ENCODE data around the gene AADAT.
"Not testable (repeated sequence)": the region's sequence is repeated elsewhere in the genome, so short reads cannot be mapped to it uniquely, and the experiment has no call there.

The AADAT gene

DNA sequence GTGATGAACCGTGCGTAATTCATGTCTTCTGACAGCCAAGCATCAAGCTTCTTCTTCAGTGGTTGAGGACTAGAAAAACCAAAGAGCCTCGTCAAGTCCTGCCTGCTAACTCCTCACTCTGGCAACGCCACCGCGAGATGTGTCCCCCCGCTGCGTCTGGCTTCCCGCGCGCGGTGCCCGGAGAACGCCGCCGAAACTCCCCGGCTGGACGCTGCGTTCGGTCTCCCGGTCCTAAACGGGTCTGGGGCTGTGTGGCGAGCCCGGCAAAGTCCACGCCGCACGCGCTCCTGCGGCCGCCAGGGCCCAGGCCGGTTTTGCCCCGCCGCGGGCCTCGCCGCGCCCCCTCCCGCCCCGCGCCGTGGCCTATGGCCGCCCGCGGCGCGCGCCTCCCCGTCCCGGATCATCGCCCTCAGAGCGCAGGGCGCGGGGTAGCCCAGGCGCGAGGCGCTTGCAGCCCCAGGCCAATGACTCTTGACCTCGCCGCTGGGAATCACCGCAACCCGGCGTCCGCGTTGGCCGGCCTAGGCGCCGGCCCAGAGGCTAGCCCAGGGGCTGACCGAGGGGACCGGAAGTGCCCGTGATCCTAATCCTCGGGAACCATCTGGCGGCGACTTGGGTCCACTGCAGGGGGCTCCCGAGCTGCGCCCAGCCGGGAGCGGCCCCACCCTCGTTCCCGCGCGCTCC is at the start of gene AADAT:
Gene AADAT (minus strand): TSS at position 289 of the 684 bp plus-strand sequence. CDS start 266 bp downstream, at position 23.
- DNase-seq: peak; percentile 35

DNA sequence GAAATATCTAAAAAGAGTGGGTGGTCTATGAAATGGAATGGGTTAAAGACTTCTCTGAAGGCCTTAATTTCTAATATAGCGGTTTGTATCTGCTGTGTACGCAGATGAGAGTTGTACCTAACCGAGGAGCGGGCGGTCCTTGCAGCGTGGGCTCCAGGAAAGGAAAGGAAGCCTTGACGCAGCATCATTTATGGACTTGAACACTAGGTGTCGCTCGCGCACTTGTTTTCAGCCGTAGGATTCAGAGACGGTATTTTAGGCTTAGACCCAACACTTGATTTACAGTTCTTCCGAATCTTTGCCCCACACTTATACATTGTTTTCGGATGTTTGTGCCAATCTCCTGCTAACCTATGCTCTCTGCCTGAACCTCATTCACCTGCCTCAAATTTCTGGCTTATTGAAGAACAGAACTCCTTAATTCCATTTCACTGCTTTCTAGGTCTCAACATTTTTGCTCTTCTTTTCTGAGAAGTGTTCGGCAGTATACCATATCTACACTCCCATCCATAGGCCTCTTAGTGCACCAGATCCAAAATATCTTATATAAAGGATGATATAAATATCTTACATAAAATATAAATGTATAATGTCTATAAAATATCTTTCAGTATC is 48.9 kb upstream of the AADAT start:
- peak; percentile 65 for DNase-seq

DNA sequence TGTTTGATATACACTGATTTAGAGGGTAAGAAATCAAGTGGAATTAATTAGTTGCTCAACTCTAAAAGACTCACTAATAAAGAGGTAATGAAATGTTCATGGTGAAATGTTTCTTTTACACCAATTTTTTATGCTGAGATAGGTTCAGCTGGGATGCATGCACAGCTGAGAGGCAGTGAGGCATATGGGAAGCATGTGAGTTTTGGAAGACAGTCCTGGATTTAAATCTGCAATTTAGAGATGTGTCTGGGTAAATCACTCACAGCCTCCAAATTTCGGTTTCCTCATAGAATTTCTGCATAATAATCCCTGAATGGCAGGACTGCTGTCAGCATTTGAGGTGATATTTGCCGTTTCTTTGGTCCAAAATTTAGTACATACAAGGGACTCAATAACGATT is 48.2 kb upstream of the AADAT start:
- no peak for DNase-seq

- no peak for DNase-seq
Observed at GRCh38 chr4:170137466-170137865, 47.7 kb upstream of the AADAT start.

DNA sequence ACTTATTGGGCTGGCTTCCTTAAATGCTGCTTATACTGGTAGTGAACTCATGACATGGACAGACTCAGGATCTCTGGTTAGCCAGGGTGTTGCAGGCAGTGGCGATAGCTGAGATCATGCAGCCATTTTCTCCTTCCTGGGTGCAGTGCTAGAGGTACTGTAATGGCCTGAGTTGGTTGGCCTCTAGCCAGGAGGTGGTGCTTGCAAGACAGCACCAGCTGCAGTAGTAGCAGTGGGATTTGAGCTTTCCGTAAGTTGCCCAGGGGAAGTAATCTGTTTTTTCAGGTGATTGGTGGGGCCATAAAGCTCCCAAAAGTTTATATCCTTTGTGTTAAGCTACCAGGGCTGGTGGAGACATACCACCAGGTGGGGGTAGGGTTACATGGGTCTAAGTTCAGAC is 45.1 kb upstream of the AADAT start:
- DNase-seq: no peak

DNA sequence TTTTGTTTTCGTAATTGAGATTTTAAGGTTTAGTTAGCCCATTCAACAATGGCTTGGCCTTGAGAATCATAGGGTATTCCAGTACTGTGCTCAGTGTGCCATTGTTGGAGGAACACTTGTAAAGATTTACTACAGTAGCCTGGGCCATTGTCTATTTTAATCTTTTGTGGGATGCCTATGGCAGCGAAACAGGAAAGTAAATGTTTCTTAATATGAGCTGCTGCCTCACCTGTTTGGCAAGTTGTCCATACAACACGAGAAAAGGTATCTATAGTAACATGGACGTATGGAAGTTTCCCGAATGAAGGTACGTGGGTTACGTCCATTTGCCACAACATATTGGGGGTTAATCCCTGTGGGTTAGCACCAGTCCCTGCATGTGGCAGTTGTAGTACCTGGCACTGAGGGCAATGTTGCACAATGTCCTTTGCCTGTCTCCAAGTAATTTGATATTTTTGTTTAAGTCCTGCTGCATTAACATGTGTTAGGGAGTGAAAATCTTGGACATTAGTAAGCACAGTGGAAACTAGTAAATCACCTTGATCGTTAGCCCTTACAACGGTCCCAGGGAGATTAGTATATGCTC is 38.6 kb upstream of the AADAT start:
- no peak for DNase-seq

- DNase-seq: no peak
Observed at GRCh38 chr4:170127758-170128157, 38.0 kb upstream of the AADAT start.

GRCh38 chr4:170124406-170124805 is 34.6 kb upstream of the AADAT start:
- DNase-seq: no peak

DNA sequence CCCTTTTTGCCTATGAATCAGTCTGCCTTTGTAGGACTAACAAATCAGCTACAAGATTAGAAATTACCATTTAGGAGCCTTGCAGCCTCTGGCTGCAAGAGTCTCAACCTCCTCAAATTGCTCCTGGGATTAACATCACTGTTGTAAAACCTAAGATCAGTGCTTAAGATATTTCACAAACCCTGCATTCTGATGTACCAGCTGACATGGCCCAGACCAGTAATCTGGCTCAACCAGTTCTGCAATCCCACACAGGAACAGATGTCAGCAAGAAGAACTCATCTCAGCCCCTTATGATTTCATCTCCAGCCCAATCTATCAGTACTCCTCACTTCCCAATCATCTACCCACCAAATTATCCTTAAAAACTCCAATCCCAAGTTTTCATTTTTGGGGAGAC is 32.5 kb upstream of the AADAT start:
- no peak for DNase-seq

DNA sequence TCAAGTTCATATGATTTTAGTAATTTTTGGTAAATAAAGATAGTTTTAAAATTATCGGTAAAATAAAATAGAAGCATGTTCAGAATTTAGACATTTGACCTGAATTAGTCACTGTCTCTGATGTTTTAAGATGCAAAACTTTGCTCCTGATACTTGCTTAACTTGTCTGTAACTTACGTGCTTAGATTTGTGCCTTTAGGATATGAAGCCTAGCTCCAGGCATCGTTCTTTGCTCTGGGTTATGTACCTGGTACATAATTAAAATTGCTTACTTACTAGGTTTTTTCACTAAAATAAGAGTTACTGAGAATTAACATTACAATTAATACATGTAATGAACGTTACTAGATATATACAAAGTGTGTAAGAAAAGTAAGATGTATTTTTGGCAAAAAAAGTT is 24.9 kb upstream of the AADAT start:
- no peak for DNase-seq

GRCh38 chr4:170114183-170114582 is 24.4 kb upstream of the AADAT start:
- not testable (repeated sequence) for DNase-seq

GRCh38 chr4:170111546-170111945 is 21.8 kb upstream of the AADAT start:
- DNase-seq: no peak

- DNase-seq: no peak
Observed at GRCh38 chr4:170111085-170111484, 21.3 kb upstream of the AADAT start.

DNA sequence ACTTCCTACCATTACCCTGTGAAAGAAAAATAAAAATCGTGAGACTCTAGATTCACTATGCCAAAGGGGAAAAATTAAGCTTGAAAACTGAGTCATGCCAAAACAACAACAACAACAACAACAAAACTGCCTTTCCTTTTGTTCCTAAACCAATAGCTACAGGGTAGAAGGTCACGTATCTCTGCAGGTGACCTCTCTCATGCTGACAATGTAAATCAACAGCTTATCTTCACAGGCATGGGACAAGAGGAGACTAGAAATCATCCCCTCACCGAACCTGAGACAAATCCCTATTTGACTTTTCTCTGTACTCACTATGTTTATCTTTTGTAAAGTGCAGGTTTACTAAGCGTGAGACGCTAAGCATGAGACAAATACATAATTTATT is 20.5 kb upstream of the AADAT start:
- DNase-seq: no peak

- no peak for DNase-seq
Observed at GRCh38 chr4:170109586-170110284, 20.0 kb upstream of the AADAT start.

GRCh38 chr4:170106900-170107299 is 17.1 kb upstream of the AADAT start:
- DNase-seq: no peak

DNA sequence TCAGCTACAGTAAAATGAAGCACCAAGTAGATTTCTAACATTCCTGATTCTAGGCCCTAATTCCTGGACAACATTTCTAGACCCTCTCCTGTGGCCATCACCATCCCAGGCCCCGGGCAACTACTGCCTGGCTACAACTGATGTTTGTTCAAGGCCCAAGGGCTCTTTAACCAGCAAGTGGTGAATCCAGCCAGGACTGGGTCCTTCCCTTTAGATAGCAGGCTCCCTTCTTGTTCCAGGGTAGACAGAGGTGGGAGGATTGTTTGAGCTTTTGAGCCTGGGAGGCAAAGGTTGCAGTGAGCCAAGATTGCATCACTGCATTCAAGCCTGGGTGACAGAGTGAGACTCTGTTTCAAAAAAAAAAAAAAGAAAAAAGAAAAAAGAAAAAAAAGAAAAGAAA is 12.7 kb upstream of the AADAT start:
- DNase-seq: no peak

DNA sequence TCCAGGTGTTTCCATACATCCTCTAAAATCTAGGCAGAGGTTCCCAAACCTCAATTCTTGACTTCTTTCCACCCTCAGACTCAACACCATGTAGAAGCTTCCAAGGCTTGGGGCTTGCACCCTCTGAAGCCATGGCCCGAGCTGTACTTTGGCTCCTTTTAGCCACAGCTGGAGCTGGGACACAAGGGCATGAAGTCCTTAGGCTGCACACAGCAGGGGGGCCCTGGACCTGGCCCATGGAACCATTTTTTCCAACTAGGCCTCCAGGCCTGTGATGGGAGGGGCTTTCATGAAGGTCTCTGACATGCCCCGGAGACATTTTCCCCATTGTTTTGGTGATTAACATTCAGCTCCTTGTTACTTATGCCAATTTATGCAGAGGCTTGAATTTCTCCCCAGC is 8.4 kb upstream of the AADAT start:
- not testable (repeated sequence) for DNase-seq

DNA sequence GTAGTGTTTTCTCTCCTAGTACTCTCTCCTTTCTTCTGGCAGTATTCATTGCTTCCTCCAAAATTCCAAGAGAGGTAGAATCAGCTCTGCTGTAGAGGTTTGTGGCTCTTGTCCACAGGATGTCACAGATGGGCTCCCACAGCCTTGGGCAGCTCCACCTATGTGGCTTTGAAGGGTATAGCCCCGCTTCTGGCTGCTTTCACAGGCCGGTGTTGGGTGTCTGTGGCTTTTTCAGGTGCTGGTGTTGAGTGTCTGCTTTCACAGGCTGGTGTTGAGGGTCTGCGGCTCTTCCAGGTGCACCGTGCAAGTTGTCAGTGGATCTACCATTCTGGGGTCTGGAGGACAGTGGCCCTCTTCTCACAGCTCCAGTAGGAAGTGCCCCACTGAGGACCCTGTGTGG is 7.9 kb upstream of the AADAT start:
- no peak for DNase-seq

- no peak for DNase-seq
Observed at GRCh38 chr4:170093973-170094535, 4.3 kb upstream of the AADAT start.

DNA sequence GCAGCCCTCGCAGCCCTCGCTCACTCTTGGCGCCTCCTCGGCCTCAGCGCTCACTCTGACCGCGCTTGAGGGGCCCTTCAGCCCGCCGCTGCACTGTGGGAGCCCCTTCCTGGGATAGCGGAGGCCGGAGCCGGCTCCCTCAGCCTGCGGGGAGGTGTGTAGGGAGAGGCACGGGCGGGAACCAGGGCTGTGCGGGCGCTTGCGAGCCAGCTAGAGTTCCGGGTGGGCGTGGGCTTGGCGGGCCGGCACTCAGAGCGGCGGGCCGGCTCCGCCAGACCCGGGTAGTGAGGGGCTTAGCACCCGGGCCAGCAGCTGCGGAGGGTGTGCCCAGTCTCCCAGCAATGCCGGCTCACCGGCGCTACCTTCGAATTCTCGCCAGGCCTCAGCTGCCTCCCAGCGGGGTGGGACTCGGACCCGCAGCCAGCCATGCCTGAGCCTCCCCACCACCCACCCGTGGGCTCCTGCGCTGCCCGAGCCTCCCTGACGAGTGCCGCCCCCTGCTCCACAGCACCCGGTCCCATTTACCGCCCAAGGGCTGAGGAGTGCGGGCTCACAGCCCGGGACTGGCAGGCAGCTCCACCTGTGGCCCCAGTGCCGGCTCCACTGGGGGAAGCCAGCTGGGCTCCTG is 1.4 kb upstream of the AADAT start:
- DNase-seq: no peak

GRCh38 chr4:170090352-170091052 is 746 bp upstream of the AADAT start:
- no peak for DNase-seq
